Spleen (tissue), 11 donors: ENCODE measurements around the gene ALAD. TPM values are rescaled to one million over a fixed set of nuclear protein-coding genes. Genes with fewer than 3 reads are reported as not detected.
A peak's percentile ranks its signal among the peaks of the same experiment; 100 is the strongest.
"Not testable (repeated sequence)": the region's sequence is repeated elsewhere in the genome, so short reads cannot be mapped to it uniquely, and the experiment has no call there.

Experiments
- DNase-seq: peaks from one replicate; pipeline ENCODE4 v3.0.0-alpha.2; 2020
- H3K27ac ChIP-seq, 8 donors: fragments of 200-600 bp; sonication (generic) in 7 of 8; 1 replicate in 4 of 8; 2 replicates in 4 of 8; pipeline versions ENCODE4 v1.5.0 to v1.8.0; 2016 to 2021; ENCODE audit warnings: inconsistent platforms in 4 of 8, mild to moderate bottlenecking in 4 of 8, moderate library complexity in 1 of 8
- H3K27me3 ChIP-seq, 7 donors: fragments of 200-600 bp; sonication (generic) in 6 of 7; replicated peaks in 1 of 7; 1 replicate in 4 of 7; 2 replicates in 3 of 7; pipeline versions ENCODE4 v1.5.0 to v1.8.0; 2016 to 2021; ENCODE audit warnings: inconsistent platforms in 3 of 7, mild to moderate bottlenecking in 1 of 7
- H3K36me3 ChIP-seq, 6 donors: fragments of 200-600 bp; sonication (generic) in 5 of 6; 1 replicate in 4 of 6; 2 replicates in 2 of 6; pipeline versions ENCODE4 v1.5.0 to v1.8.0; 2016 to 2021; ENCODE audit warnings: inconsistent platforms in 2 of 6
- H3K4me1 ChIP-seq, 6 donors: fragments of 200-600 bp; sonication (generic) in 5 of 6; 1 replicate in 3 of 6; 2 replicates in 3 of 6; pipeline versions ENCODE4 v1.5.0 to v1.8.0; 2016 to 2021; ENCODE audit warnings: inconsistent platforms in 3 of 6
- H3K4me3 ChIP-seq, 8 donors: fragments of 200-600 bp; sonication (generic) in 7 of 8; 1 replicate in 4 of 8; 2 replicates in 4 of 8; pipeline versions ENCODE4 v1.5.0 to v1.8.0; 2016 to 2021; ENCODE audit warnings: inconsistent platforms in 4 of 8, mild to moderate bottlenecking in 4 of 8, moderate library complexity in 2 of 8
- H3K9me3 ChIP-seq, 8 donors: fragments of 200-600 bp; sonication (generic) in 7 of 8; 1 replicate in 4 of 8; 2 replicates in 4 of 8; pipeline versions ENCODE4 v1.5.0 to v1.8.0; 2016 to 2021; ENCODE audit warnings: inconsistent platforms in 4 of 8
- CTCF ChIP-seq, 11 experiments: fragments of 200-600 bp in 7 of 11; fragments of 450-650 bp in 4 of 11; sonication (generic) in 4 of 11; IDR thresholded peaks in 8 of 11; conservative IDR thresholded peaks in 3 of 11; 1 replicate in 7 of 11; 2 replicates in 4 of 11; pipeline versions ENCODE4 v1.4.0 to v1.8.0; 2016 to 2021; ENCODE audit warnings: antibody characterized with exemption in 11 of 11, inconsistent platforms in 4 of 11, mild to moderate bottlenecking in 1 of 11
- POLR2A ChIP-seq, 3 donors: fragments of 450-650 bp; IDR thresholded peaks; one replicate each; pipeline ENCODE4 v1.5.1; 2017; ENCODE audit warnings: antibody characterized with exemption in 3 of 3, mild to moderate bottlenecking in 1 of 3
- POLR2AphosphoS5 ChIP-seq, 3 donors: sonication (generic); formaldehyde crosslinking; IDR thresholded peaks; one replicate each; pipeline ENCODE4 v1.5.1; 2017; ENCODE audit warnings: antibody characterized with exemption in 3 of 3
- WGBS, 5 donors: extraction: QIAGEN DNeasy Blood & Tissue Kit in 3 of 5; methylation state at CpG; one replicate each; pipeline versions ENCODE4 v1.1.5 to v1.1.7; 2013 to 2018; 5-methylcytosine and 5-hydroxymethylcytosine counted together
- intact Hi-C: fragments of 100-400 bp; cut with DNase I; formaldehyde crosslinking; loops from one replicate; pipeline ENCODE4 v1.15.0; 2023; ENCODE audit warnings: low total_unique reads
- polyA plus RNA-seq, 3 donors: library from polyadenylated mRNA; stranded (reverse); fragments of 200-250 nt; gene quantifications; one replicate each; pipeline ENCODE4 v1.2.1, GENCODE V29; 2013
- total RNA-seq, 7 donors: library from RNA; depleted of rRNA in 3 of 7; stranded (reverse); fragments of >200 nt in 3 of 7; fragmentation: NEBNext Ultra II Directional in 4 of 7; extraction: Animal tissue kit (Norgen Biotek cat#: 25700) in 4 of 7; gene quantifications; one replicate each; pipeline versions ENCODE4 v1.1.0 to v1.2.1, GENCODE V29; 2016 to 2021
- donor health status: healthy with polysubstance abuse.
- donor health status: DM: no; HTN: no; CAD: no; lungs with moderate emphysema.
- donor health status: DM: no; HTN: no; CAD: no.
- donor health status: Bipolar disorder and iron deficiency.
- donor health status: healthy.
- donor health status: DM: no; HTN: no; CAD: no.
- donor health status: DM: yes; HTN: yes; CAD: no.

ALAD gene
- total and polyA plus RNA-seq, 10 donors, result 14.4 to 31.1 (median 25.5) TPM

- DNase-seq, H3K9me3 ChIP-seq, H3K4me3 ChIP-seq, H3K27me3 ChIP-seq: not testable (repeated sequence)
- H3K27ac ChIP-seq, result peak overlapping the region in 5 of 8 donors; percentile 17 to 59 (median 52)
- TF ChIP-seq POLR2AphosphoS5 (IDR thresholded peaks at IDR 0.05), result peak in 1 of 3 donors; percentile 10
- TF ChIP-seq CTCF (IDR thresholded peaks at IDR 0.05 in 8 of 11, conservative IDR thresholded peaks at IDR 0.05 in 3 of 11), result peak; percentile 40 to 79 (median 64)
- H3K36me3 ChIP-seq, result peaks cover 0 to 27% (median 19%) of the 10 kb centered on the region in 6 donors
- intact Hi-C loops, result loop anchor here (5.0 kb wide), 1 partner anchor 135 kb away; no protein-coding TSS in a partner anchor
- 39 to 59% (median 46%) methylated on average over 7 of the region's 7 CpGs for WGBS, 5 donors
- H3K4me1 ChIP-seq, result peaks cover 11 to 78% (median 42%) of the 10 kb centered on the region in 6 donors
Observed at GRCh38 chr9:113406873-113407511, 5.9 kb upstream of the ALAD start.

- 86 to 98% (median 92%) methylated on average over 9 of the region's 9 CpGs for WGBS, 5 donors
- H3K4me1 ChIP-seq, result peaks cover 11 to 78% (median 42%) of the 10 kb centered on the region in 6 donors
Observed at GRCh38 chr9:113406353-113406752, 5.3 kb upstream of the ALAD start.

GRCh38 chr9:113403646-113404045 is 2.6 kb upstream of the ALAD start:
- H3K36me3 ChIP-seq, result peaks cover 0 to 19% (median 14%) of the 10 kb centered on the region in 6 donors
- intact Hi-C loops, result no loop called here
- no peak for DNase-seq
- H3K9me3 ChIP-seq, result no peaks in the 10 kb centered on the region
- WGBS, 5 donors, result 40 to 76% (median 66%) methylated on average over 2 of the region's 2 CpGs
- no peak overlapping the region for H3K4me3 ChIP-seq
- TF ChIP-seq POLR2A (IDR thresholded peaks at IDR 0.05), result no peak
- TF ChIP-seq CTCF (IDR thresholded peaks at IDR 0.05 in 8 of 11, conservative IDR thresholded peaks at IDR 0.05 in 3 of 11), result no peak
- no peak for TF ChIP-seq POLR2AphosphoS5 (IDR thresholded peaks at IDR 0.05)
- H3K4me1 ChIP-seq, result peaks cover 1 to 84% (median 43%) of the 10 kb centered on the region in 6 donors
- H3K27ac ChIP-seq, result peak overlapping the region in 7 of 8 donors; percentile 16 to 68 (median 49)
- no peaks in the 10 kb centered on the region for H3K27me3 ChIP-seq

More at GRCh38 chr9:113406353-113406752, 5.3 kb upstream of the ALAD start:
- H3K9me3 ChIP-seq, H3K4me3 ChIP-seq, H3K27me3 ChIP-seq, DNase-seq: not testable (repeated sequence)
- Histone ChIP-seq H3K36me3 (peaks cover 0 to 27% (median 19%) of the 10 kb centered on the region in 6 donors), H3K27ac (peak overlapping the region in 5 of 8 donors; percentile 17 to 59 (median 52))
- intact Hi-C loops, result loop anchor here (5.0 kb wide), 1 partner anchor 134 kb away; no protein-coding TSS in a partner anchor

GRCh38 chr9:113399646-113400200 is 1.4 kb downstream of the ALAD start:
- DNase-seq, result no peak
- intact Hi-C loops, result no loop called here
- Histone ChIP-seq H3K27ac (no peak overlapping the region), H3K36me3 (peaks cover 0 to 27% (median 0%) of the 10 kb centered on the region in 6 donors), H3K9me3 (no peaks in the 10 kb centered on the region), H3K4me3 (peak overlapping the region in 5 of 8 donors; percentile 82 to 97 (median 87)), H3K4me1 (peaks cover 0 to 63% (median 21%) of the 10 kb centered on the region in 6 donors), H3K27me3 (no peaks in the 10 kb centered on the region)
- 90 to 100% (median 96%) methylated on average over 2 to 3 of the region's 3 CpGs for WGBS, 5 donors
- TF ChIP-seq POLR2A (IDR thresholded peaks at IDR 0.05) (no peak), CTCF (IDR thresholded peaks at IDR 0.05 in 8 of 11, conservative IDR thresholded peaks at IDR 0.05 in 3 of 11) (no peak), POLR2AphosphoS5 (IDR thresholded peaks at IDR 0.05) (no peak)
